Activated gamma-delta T cell (primary cell): ENCODE data around the gene SLC29A1.
"Not testable (repeated sequence)": the region's sequence is repeated elsewhere in the genome, so short reads cannot be mapped to it uniquely, and the experiment has no call there.

Experiments used
- DNase-seq: peaks from one replicate; lab custom pipeline; 2025; lab: John Stamatoyannopoulos, UW

Gene SLC29A1

GRCh38 chr6:44194326-44194725, 29.1 kb upstream of the SLC29A1 start:
- DNase-seq, result no peak

- not testable (repeated sequence) for DNase-seq
Observed at GRCh38 chr6:44196351-44196750, 27.0 kb upstream of the SLC29A1 start.

GRCh38 chr6:44198684-44199083, 24.7 kb upstream of the SLC29A1 start:
- no peak for DNase-seq

- no peak for DNase-seq
Observed at GRCh38 chr6:44199883-44200282, 23.5 kb upstream of the SLC29A1 start.

- DNase-seq, result no peak
Observed at GRCh38 chr6:44201200-44201599, 22.2 kb upstream of the SLC29A1 start.

GRCh38 chr6:44201638-44202303, 21.6 kb upstream of the SLC29A1 start:
- DNase-seq, result no peak

- no peak for DNase-seq
Observed at GRCh38 chr6:44202332-44202971, 20.9 kb upstream of the SLC29A1 start.

- no peak for DNase-seq
Observed at GRCh38 chr6:44202972-44203750, 20.2 kb upstream of the SLC29A1 start.

- no peak for DNase-seq
Observed at GRCh38 chr6:44203955-44204354, 19.4 kb upstream of the SLC29A1 start.

- no peak for DNase-seq
Observed at GRCh38 chr6:44207966-44208365, 15.4 kb upstream of the SLC29A1 start.

GRCh38 chr6:44211284-44211683, 12.1 kb upstream of the SLC29A1 start:
- no peak for DNase-seq

GRCh38 chr6:44214307-44214706, 9.1 kb upstream of the SLC29A1 start:
- DNase-seq, result no peak

GRCh38 chr6:44216677-44217331, 6.6 kb upstream of the SLC29A1 start, which contains the start of gene MYMX:
Gene MYMX (plus strand): TSS chr6:44216926. CDS start chr6:44217472, 546 bp downstream.
- no peak for DNase-seq

- no peak for DNase-seq
Observed at GRCh38 chr6:44217332-44218143, 5.9 kb upstream of the SLC29A1 start.

- DNase-seq, result no peak
Observed at GRCh38 chr6:44219053-44219814, 4.2 kb upstream of the SLC29A1 start.

GRCh38 chr6:44219815-44220784, 3.3 kb upstream of the SLC29A1 start:
- DNase-seq, result no peak

- no peak for DNase-seq
Observed at GRCh38 chr6:44220913-44221290, 2.5 kb upstream of the SLC29A1 start.

- DNase-seq, result no peak
Observed at GRCh38 chr6:44221291-44221960, 2.0 kb upstream of the SLC29A1 start.

- no peak for DNase-seq
Observed at GRCh38 chr6:44221961-44222335, 1.4 kb upstream of the SLC29A1 start.
